ENCODE data around the gene OR4D11. TPM values are rescaled to one million over a fixed set of nuclear protein-coding genes. Genes with fewer than 3 reads are reported as not detected.

Gene OR4D11
- total and polyA plus RNA-seq, 10 of the 15 experiments (the other 5 are each of a cell fraction or from before 2014, with no cell fraction given): not detected

DNA sequence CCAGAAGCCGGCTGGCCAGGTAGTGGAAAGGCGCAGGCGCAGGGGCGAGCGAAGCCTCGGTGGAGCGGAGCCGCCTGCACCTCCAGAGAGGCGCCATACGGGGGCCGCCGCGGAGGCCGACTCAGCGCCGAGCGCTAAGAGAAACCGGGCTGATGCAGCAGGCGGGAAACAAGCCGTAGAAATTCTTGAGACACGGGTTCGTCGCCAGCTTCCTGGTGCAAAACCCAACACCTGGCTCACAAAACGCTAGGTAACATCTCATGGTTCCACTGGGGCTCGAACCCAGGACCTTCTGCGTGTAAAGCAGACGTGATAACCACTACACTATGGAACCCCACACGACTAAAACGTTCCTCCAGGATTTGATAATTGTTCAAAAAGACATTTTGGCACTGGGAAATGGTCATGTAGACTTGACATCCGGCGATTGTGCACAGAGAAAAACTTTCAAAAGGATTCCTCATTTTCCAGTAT is 47.0 kb downstream of the OR4D11 start (continued):
- TF ChIP-seq MYC (IDR thresholded peaks at IDR 0.05; ENCODE audit: insufficient read depth, insufficient read length, insufficient replicate concordance, low read length, severe bottlenecking): no peak
- TF ChIP-seq PAX5 (IDR thresholded peaks at IDR 0.05; ENCODE audit: borderline replicate concordance, low read depth, low read length): no peak
- peak; percentile 97 for TF ChIP-seq RB1 (IDR thresholded peaks at IDR 0.05; ENCODE audit: borderline replicate concordance)
- 0 out of 2 replicates have a peak, but pooled peaks have one; percentile 57 for TF ChIP-seq TCF12 (IDR thresholded peaks at IDR 0.05; ENCODE audit: low read depth, low read length)
- TF ChIP-seq HDAC6 (IDR thresholded peaks at IDR 0.05; ENCODE audit: unreplicated experiment): no peak
- TF ChIP-seq, protein P1, sequence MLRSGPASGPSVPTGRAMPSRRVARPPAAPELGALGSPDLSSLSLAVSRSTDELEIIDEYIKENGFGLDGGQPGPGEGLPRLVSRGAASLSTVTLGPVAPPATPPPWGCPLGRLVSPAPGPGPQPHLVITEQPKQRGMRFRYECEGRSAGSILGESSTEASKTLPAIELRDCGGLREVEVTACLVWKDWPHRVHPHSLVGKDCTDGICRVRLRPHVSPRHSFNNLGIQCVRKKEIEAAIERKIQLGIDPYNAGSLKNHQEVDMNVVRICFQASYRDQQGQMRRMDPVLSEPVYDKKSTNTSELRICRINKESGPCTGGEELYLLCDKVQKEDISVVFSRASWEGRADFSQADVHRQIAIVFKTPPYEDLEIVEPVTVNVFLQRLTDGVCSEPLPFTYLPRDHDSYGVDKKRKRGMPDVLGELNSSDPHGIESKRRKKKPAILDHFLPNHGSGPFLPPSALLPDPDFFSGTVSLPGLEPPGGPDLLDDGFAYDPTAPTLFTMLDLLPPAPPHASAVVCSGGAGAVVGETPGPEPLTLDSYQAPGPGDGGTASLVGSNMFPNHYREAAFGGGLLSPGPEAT (IDR thresholded peaks at IDR 0.05; ENCODE audit: low read depth): peak; percentile 76; the same call in 1 of the 2 replicates
- no peak for TF ChIP-seq KDM1A (IDR thresholded peaks at IDR 0.05; ENCODE audit: borderline replicate concordance)
- TF ChIP-seq GATAD2B (conservative IDR thresholded peaks at IDR 0.05; ENCODE audit: low read depth): no peak; the same call in none of the 2 replicates
- no peak for TF ChIP-seq MEF2A (IDR thresholded peaks at IDR 0.05; ENCODE audit: insufficient read depth, low read depth, low read length)
- TF ChIP-seq CHD2 (IDR thresholded peaks at IDR 0.05; ENCODE audit: borderline replicate concordance, low read depth, low read length): no peak; the same call in 1 of the 2 replicates
- TF ChIP-seq, protein P2, sequence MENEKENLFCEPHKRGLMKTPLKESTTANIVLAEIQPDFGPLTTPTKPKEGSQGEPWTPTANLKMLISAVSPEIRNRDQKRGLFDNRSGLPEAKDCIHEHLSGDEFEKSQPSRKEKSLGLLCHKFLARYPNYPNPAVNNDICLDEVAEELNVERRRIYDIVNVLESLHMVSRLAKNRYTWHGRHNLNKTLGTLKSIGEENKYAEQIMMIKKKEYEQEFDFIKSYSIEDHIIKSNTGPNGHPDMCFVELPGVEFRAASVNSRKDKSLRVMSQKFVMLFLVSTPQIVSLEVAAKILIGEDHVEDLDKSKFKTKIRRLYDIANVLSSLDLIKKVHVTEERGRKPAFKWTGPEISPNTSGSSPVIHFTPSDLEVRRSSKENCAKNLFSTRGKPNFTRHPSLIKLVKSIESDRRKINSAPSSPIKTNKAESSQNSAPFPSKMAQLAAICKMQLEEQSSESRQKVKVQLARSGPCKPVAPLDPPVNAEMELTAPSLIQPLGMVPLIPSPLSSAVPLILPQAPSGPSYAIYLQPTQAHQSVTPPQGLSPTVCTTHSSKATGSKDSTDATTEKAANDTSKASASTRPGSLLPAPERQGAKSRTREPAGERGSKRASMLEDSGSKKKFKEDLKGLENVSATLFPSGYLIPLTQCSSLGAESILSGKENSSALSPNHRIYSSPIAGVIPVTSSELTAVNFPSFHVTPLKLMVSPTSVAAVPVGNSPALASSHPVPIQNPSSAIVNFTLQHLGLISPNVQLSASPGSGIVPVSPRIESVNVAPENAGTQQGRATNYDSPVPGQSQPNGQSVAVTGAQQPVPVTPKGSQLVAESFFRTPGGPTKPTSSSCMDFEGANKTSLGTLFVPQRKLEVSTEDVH (IDR thresholded peaks at IDR 0.05; ENCODE audit: low read depth, partially characterized antibody): no peak
- TF ChIP-seq PML (IDR thresholded peaks at IDR 0.05; ENCODE audit: low read length): no peak
- no peak for TF ChIP-seq ZZZ3 (IDR thresholded peaks at IDR 0.05; ENCODE audit: control insufficient read depth, insufficient read length, low read depth)
- TF ChIP-seq, protein P3, sequence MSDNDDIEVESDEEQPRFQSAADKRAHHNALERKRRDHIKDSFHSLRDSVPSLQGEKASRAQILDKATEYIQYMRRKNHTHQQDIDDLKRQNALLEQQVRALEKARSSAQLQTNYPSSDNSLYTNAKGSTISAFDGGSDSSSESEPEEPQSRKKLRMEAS (IDR thresholded peaks at IDR 0.05; ENCODE audit: low read depth, low read length): no peak
- no peak for TF ChIP-seq KAT2A (conservative IDR thresholded peaks at IDR 0.05; ENCODE audit: control insufficient read depth, low read depth, low read length)
- peak; percentile 88 for TF ChIP-seq IKZF1 (conservative IDR thresholded peaks at IDR 0.05)
- peak; percentile 54 for TF ChIP-seq KLF5 (IDR thresholded peaks at IDR 0.05; ENCODE audit: partially characterized antibody)
- no peak for TF ChIP-seq BMI1 (IDR thresholded peaks at IDR 0.05; ENCODE audit: borderline replicate concordance)
- TF ChIP-seq SRF (IDR thresholded peaks at IDR 0.05; ENCODE audit: low read depth in 2 of 2, low read length in 2 of 2): peak in 1 of 2 experiments; percentile 31; a peak in 1 of 4 replicates
- TF ChIP-seq BCL11A (IDR thresholded peaks at IDR 0.05; ENCODE audit: low read depth, low read length): no peak
- 0 out of 2 replicates have a peak, but pooled peaks have one; percentile 48 for TF ChIP-seq GABPA (IDR thresholded peaks at IDR 0.05; ENCODE audit: low read depth)
- TF ChIP-seq RCOR1 (conservative IDR thresholded peaks at IDR 0.05; ENCODE audit: low read depth, low read length): no peak
- no peak for TF ChIP-seq NR2C2 (IDR thresholded peaks at IDR 0.05; ENCODE audit: borderline replicate concordance, control insufficient read depth, insufficient read length, low read depth)
- TF ChIP-seq POU2F2 (IDR thresholded peaks at IDR 0.05; ENCODE audit: borderline replicate concordance, low read depth, low read length): peak; percentile 53; the same call in 1 of the 3 replicates
- no peak for TF ChIP-seq SPI1 (IDR thresholded peaks at IDR 0.05; ENCODE audit: borderline replicate concordance, insufficient read depth, low read depth, low read length)
- TF ChIP-seq ZNF622 (IDR thresholded peaks at IDR 0.05): no peak
- no peak for TF ChIP-seq EGR1 (IDR thresholded peaks at IDR 0.05; ENCODE audit: borderline replicate concordance in 1 of 2, low read depth in 2 of 2, low read length in 2 of 2)
- TF ChIP-seq ZSCAN29 (IDR thresholded peaks at IDR 0.05): peak; percentile 97
- no peak for TF ChIP-seq SIN3A (IDR thresholded peaks at IDR 0.05; ENCODE audit: low read depth, low read length)
